T-helper 1 cell treated with Interleukin-12 subunit alpha and Interleukin-12 subunit beta and Interleukin-4 antibody, amounts not matched to agents 30 ng/mL and 1 ng/mL, for 36 hours (primary cell): ENCODE measurements around the gene TXNRD1. TPM values are rescaled to one million over a fixed set of nuclear protein-coding genes. Genes with fewer than 3 reads are reported as not detected.
"Not testable (repeated sequence)": the region's sequence is repeated elsewhere in the genome, so short reads cannot be mapped to it uniquely, and the experiment has no call there.

Experiments used
- intact Hi-C: fragments of 100-400 bp; cut with micrococcal nuclease; formaldehyde crosslinking; loops from one replicate; pipeline ENCODE4 v1.15.1; 2024
- total RNA-seq: library from RNA; stranded (reverse); gene quantifications from 2 replicates; pipeline ENCODE4 v1.2.3, GENCODE V29; 2022

The TXNRD1 gene
- total RNA-seq, 1 donor from 2014 or later: 88.5 TPM

GRCh38 chr12:104279164-104279563, 63.6 kb downstream of the TXNRD1 start:
- intact Hi-C loops: no loop called here

GRCh38 chr12:104280111-104280510, 64.5 kb downstream of the TXNRD1 start:
- intact Hi-C loops: no loop called here

DNA sequence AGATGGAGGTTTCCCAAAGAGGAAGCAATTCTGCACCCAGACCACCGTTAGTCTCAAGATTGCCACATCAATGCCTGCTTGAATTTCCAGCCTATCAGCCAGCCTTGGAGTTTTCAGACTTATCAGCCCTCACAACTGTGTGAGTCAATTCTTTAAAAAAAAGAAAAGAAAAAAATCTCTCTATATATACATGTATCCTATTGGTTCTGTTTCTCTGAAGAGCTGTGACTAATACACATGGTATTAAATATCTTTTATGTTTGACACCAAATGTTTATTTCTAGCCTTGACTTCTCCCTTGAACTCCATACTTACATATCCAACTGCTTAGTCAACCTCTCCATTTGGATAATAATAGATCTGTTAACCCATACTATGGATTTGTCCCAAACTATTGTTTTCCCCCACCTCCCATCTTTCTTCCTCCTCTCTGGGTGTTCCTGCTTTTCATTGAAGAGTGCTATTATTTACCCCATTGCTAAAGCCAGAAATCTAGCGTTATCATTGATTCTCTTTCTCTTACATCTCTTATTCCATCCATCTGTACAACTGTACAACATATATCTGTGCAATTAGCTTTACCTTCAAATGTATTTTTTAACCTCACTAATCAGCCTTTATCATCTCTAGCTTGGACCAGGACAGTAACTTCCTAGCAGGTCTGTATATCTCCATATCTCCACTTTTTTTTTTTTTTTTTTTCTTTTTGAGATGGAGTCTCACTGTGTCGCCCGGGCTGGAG, 65.3 kb downstream of the TXNRD1 start:
- intact Hi-C loops: no loop called here

DNA sequence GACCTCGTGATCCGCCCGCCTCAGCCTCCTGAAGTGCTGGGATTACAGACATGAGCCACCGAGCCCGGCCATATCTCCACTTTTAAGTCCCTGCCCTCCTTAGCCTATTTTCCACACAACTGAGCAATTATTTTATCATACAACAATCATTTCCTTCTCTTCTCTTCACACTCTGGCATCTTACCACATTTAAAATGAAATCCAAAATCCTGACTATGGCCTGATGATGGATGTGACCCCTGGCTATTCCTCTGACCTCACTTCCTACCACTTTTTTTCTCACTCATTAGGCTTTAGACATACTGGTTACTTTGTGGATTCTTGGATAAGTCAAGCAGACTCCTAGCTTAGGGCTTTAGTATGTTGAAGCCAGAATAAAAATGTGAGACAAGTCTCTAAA, 66.1 kb downstream of the TXNRD1 start:
- intact Hi-C loops: no loop called here

- intact Hi-C loops: no loop called here
Measured at GRCh38 chr12:104282109-104282508, 66.5 kb downstream of the TXNRD1 start.

DNA sequence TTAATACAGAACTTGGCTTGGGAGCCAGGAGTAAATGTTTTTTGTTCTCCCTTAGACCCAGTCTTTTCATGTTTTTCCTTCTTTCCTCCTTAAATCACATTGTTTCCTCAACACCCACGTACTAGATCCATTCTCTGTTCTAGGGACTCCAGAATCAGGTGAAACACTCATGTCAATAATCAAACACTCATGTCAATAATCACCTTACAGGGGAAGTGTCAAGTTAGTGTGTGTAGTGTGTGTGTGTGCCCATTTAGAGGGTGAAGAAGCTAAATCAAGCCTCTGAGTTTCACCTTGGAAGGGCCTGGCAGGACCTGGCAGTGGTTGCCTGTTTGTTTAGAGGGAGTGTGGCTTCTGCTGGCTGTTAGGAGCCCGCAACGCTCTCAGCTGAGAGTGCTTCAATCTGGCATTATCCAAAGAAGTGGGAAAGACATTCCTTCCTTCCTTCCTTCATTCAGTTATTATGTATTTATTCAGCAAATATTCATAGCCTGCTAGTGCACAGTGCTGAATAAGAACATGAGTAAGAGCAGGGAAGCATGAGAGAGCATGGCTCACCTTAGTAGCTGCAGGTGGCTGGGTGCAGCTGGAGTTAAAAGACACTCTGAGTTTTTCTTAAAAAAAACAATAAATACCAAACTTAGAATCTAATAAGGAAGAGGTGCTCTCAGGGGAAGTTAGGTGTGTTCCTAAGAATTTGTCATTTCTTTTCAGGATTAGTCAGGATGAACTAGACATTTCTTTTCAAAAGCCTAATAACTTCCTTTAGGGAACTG, 70.3 kb downstream of the TXNRD1 start:
- intact Hi-C loops: loop anchor here (1.0 to 5.0 kb wide), 12 partner anchors 66 to 1045 kb away; partner anchors contain the start of genes APPL2, C12orf75, CHST11 and NFYB

DNA sequence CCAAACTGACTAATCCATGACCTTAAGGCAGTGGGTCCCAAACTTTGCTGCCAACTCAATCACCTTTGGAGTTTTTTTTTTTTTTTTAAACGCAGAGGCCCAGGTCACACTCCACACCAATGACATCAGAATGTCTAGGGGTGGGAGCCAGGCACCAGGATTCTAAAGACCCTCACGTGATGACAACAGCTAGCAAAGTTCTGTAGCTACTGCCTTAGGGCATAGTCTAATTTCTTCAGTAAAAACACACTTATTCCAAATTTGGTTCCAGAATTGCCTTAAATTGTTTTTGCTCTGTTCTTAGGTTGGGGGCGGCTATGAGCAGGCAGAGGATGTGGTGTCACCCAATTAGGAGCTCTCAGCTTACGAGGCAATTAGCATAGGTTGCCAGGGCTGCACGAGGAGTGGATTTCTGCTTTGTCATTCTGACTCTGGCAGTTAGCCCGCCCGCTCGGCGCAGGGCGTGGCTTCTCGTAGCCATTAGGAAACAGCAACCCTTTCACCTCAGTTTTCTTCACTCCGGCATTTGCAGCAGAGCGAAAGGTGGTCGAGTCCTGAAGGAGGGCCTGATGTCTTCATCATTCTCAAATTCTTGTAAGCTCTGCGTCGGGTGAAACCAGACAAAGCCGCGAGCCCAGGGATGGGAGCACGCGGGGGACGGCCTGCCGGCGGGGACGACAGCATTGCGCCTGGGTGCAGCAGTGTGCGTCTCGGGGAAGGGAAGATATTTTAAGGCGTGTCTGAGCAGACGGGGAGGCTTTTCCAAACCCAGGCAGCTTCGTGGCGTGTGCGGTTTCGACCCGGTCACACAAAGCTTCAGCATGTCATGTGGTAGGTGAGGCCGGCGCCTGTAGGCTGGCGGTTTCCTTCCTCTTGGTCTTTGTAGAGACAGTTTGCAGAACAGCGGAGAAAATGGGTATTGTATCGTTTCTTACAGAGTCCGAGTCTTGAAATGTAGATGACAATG, 71.2 kb downstream of the TXNRD1 start:
- intact Hi-C loops: loop anchor here (1.0 to 5.0 kb wide), 12 partner anchors 66 to 1044 kb away; partner anchors contain the start of genes APPL2, C12orf75, CHST11 and NFYB

- intact Hi-C loops: loop anchor here (1.0 to 5.0 kb wide), 10 partner anchors 15 to 949 kb away; partner anchors contain the start of genes APPL2, EID3, HCFC2 and NT5DC3
Measured at GRCh38 chr12:104288635-104289274, 73.2 kb downstream of the TXNRD1 start.

- intact Hi-C loops: no loop called here
Measured at GRCh38 chr12:104290320-104290719, 74.7 kb downstream of the TXNRD1 start.

- intact Hi-C loops: no loop called here
Measured at GRCh38 chr12:104290855-104291254, 75.3 kb downstream of the TXNRD1 start.

GRCh38 chr12:104291867-104292524, 76.4 kb downstream of the TXNRD1 start:
- intact Hi-C loops: no loop called here

- intact Hi-C loops: no loop called here
Measured at GRCh38 chr12:104292872-104293794, 77.6 kb downstream of the TXNRD1 start.

GRCh38 chr12:104294158-104294859, 78.7 kb downstream of the TXNRD1 start:
- intact Hi-C loops: not testable (repeated sequence)

DNA sequence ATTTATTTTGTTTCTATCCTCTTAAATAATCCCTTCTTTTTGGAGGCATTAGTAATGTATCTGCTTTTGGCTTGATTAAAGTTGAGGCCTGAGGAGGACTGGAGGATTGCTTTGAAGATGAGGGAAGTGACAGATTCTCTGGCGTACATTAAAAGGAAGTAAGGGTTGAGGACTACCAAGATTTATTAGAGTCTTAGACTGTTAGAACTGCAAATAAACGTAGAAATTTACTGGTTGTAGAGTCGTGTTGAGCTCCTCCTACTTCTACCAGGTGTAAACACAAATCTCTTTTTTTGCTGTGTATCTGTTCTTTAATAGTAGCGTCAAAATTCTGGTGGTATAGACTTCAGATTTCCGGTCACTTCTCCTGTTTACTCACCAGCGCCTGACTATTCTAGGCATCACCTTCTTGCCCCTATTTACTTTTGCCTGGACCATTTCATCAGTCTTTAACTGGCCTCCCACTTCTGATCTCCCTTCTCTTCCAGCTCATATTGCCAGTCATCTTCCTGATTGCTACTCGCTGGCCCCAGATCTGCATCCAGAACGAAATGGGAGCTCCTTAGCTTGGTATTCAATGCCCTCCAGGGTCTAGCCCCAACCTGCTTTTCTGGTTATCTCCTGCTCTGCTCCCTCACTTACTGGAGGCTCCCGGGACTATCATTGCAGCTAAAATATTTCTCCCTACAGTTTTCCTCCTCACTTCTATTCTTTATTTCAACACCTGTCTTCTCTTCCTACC, 79.5 kb downstream of the TXNRD1 start:
- intact Hi-C loops: no loop called here

DNA sequence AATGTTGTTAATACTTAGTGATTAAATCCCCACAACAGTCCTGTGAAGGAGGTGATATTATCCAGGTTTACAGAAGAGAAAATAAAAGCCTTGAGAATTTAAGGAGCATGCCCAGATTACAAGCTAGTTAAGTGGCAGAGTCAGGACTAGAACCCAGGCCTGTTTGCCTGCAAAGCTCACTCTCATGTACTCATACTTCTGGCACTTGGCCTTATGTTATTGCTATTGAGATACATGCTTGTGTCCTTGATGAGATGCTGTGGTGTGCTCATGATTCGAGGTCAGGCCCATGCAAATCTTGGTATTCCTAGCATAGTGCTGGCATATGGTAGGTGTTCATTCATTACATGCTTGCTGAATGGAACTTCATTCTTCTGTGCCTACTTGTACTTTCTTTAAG, 80.4 kb downstream of the TXNRD1 start:
- intact Hi-C loops: no loop called here

GRCh38 chr12:104296718-104297117, 81.1 kb downstream of the TXNRD1 start:
- intact Hi-C loops: no loop called here

- intact Hi-C loops: no loop called here
Measured at GRCh38 chr12:104297477-104298113, 82.0 kb downstream of the TXNRD1 start.
